IPS-20b (cell line): ENCODE results near the gene SH2D3A.
"Not testable (repeated sequence)": the region's sequence is repeated elsewhere in the genome, so short reads cannot be mapped to it uniquely, and the experiment has no call there.

Experiments
- H3K27ac ChIP-seq: one replicate; pipeline ENCODE4 v1.5.1; 2013; ENCODE audit warnings: low read length
- H3K27me3 ChIP-seq: 2 replicates; pipeline ENCODE4 v1.6.1; 2013; ENCODE audit warnings: mild to moderate bottlenecking, low read length, inconsistent platforms; ENCODE audit not compliant: insufficient read depth
- H3K36me3 ChIP-seq: 2 replicates; pipeline ENCODE4 v1.6.1; 2013; ENCODE audit warnings: low read depth, mild to moderate bottlenecking, inconsistent platforms, low read length, moderate library complexity; ENCODE audit not compliant: insufficient read depth
- H3K4me1 ChIP-seq: 2 replicates; pipeline ENCODE4 v1.6.1; 2013; ENCODE audit warnings: mild to moderate bottlenecking, control low read depth, inconsistent platforms, low read length, moderate library complexity; ENCODE audit not compliant: insufficient read depth
- H3K4me3 ChIP-seq: 2 replicates; pipeline ENCODE4 v1.5.1; 2013; ENCODE audit warnings: mild to moderate bottlenecking, low read length, inconsistent platforms
- H3K9ac ChIP-seq: 2 replicates; pipeline ENCODE4 v1.6.1; 2013; ENCODE audit warnings: low read depth, mild to moderate bottlenecking, inconsistent platforms, low read length, moderate library complexity
- H3K9me3 ChIP-seq: 2 replicates; pipeline ENCODE4 v1.6.1; 2013; ENCODE audit warnings: mild to moderate bottlenecking, low read depth, low read length, inconsistent platforms; ENCODE audit not compliant: insufficient read depth

Gene SH2D3A

DNA sequence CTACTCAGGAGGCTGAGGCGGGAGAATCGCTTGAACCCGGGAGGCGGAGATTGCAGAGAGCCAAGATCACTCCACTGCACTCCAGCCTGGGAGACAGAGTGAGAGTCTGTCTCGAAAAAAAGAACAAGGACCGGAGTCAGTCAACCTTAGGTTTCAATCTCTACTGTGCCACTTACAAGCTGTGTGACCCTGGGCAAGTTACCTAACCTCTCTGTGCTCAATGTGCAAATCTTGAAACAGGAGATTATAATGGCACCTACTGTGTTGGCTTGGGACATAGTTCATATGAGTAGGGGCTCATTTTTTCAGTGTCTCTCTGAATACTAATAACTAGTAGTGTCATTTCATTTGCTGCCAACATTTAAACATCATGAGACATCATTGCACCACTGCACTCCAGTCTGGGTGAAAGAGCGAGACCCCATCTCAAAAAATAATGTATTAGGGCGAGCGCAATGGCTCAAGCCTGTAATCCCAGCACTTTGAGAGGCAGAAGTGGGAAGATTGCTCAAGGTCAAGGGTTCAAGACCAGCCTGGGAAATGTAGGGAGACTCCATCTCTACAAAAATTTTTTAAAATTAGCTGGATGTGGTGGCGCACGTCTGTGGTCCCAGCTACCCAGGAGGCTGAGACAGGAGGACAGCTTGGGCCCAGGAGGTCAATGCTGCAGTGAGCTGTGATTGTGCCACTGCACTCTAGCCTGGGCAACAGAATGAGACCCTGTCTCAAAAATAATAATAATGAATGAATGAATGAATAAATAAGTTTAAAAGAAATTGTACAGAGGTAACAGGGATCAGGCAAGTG lies 52.3 kb downstream of the SH2D3A start:
- Histone ChIP-seq H3K36me3 (no peaks in the 10 kb centered on the region), H3K9me3 (no peaks in the 10 kb centered on the region), H3K27me3 (peaks cover 24% of the 10 kb centered on the region), H3K9ac (no peak overlapping the region), H3K4me1 (no peaks in the 10 kb centered on the region), H3K4me3 (no peak overlapping the region), H3K27ac (no peak overlapping the region)

DNA sequence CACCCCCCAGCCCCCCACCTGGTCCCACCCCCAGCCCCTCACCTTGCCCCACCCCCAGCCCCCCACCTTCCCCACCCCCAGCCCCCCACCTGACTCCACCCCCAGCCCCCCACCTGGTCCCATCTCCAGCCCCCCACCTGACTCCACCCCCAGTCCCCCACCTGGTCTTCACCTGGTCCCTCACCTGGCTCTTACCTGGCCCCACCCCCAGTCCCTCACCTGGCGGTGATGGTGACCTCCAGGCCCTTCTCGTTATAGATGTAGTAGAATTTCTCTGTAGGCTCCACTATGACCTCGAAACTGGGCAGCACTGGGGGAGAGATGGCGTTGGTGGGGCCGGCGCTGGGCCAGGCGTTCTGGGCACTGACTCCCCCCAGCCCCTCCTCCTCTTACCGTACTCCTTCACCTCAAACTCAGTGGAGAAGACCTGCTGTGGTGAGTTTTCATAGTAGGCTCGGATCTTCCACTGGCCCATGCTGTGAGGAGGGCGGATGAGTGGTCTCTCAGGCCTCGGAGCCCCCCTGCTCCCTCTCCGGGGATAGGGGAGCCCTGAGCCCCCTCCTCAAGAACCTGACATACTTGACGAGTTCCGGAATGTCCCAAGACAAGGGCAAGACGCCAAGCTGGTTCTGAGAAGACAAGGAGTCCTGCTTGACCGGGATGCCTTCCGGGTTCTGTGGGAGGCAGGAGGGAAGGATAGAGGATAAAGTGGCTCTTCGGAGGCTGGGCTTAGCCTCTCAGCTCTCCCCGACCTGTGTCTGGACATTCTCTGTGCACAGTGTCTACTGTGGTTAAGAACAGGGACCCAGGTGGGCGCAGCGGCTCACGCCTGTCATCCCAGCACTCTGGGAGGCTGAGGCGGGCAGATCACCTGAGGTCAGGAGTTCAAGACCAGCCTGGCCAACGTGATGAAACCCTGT lies 53.2 kb downstream of the SH2D3A start:
- H3K36me3 ChIP-seq: no peaks in the 10 kb centered on the region
- no peak overlapping the region for H3K27ac ChIP-seq
- H3K4me3 ChIP-seq: no peak overlapping the region
- no peaks in the 10 kb centered on the region for H3K4me1 ChIP-seq
- no peaks in the 10 kb centered on the region for H3K9me3 ChIP-seq
- H3K27me3 ChIP-seq: peaks cover 33% of the 10 kb centered on the region
- H3K9ac ChIP-seq: no peak overlapping the region

DNA sequence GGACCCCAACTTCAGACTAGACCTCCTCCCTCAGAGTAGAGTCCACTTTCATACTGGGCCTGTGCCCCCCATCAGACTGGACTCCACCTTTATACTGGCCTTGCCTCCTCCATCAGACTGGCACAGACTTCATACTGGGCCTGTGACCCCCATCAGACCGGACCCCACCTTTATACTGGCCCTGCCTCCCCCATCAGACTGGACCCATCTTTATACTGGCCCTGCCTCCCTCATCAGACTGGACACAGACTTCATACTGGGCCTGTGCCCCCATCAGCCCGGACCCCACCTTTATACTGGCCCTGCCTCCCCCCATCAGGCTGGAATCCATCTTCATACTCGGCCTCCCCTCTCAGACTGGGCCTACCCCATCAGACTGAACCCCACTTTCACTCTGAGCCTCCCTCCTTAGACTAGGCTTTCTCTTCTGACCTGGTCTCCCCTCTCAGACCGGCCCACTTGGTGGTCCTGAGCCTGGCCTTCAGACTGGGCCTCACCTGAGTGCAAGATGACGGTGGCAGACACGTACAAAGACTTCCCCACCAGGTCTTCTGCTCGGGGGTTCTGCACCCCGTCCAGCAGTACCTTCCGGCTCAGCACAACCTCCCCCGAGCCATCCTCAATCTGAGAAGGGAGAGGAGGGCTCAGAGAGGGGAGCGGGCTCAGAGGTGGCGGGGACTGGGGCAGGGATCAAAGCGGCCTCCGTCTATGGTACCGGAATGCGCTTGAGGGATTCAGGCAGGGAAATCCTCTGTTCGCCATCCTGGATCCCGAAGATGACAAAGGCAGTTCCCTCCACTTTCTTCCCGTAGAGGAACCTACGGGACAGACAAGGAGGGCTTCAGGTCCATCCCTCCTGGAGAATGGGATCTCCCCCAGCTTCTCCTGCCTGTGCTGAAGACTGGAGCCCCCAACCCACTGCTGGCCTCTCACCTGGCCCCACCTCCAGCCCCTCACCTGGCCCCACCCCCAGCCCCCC lies 54.3 kb downstream of the SH2D3A start:
- Histone ChIP-seq H3K4me1 (no peaks in the 10 kb centered on the region), H3K9ac (no peak overlapping the region), H3K4me3 (no peak overlapping the region), H3K36me3 (no peaks in the 10 kb centered on the region), H3K9me3 (no peaks in the 10 kb centered on the region), H3K27me3 (peaks cover 42% of the 10 kb centered on the region), H3K27ac (no peak overlapping the region)

DNA sequence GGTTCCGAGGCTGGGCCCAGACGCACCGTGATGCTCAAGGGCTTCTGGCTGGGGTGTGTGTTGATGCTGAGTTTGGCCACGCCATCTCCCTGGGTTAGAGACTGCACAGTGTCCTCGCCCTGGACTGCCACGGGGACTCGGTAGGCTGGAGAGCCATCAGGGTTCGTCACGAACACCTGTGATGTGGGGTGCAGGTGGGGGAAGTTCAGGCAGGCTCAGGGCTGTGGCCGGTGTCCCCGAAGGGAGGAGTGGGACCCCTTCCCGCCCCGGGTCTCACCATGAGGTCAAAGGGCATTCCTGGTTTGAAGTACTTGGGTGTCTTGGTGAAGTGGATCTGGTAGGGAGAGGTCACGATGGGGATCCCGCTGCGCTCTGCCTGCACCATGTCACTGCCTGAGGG lies 55.0 kb downstream of the SH2D3A start:
- peaks cover 42% of the 10 kb centered on the region for H3K27me3 ChIP-seq
- H3K4me3 ChIP-seq: no peak overlapping the region
- no peaks in the 10 kb centered on the region for H3K9me3 ChIP-seq
- no peaks in the 10 kb centered on the region for H3K4me1 ChIP-seq
- no peaks in the 10 kb centered on the region for H3K36me3 ChIP-seq
- H3K9ac ChIP-seq: no peak overlapping the region
- H3K27ac ChIP-seq: no peak overlapping the region

DNA sequence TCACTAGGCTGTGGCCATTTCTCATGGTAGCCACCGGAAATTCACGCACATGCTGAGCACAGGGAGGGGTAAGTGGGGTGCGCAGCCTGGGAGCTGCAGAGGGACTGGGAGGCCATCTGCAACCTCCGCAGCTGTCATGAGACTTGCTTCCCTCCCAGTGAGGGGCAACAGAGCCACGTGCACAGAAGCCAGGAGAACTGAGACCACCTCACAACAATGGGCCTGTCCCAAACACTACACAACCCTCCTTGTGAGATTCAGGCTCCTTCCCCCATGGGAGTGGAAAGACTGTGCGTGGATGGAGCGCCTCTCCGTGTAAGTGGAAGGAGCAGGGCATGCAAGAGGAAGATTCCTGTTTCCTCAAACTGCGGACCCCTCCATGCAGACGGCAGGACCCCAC lies 55.6 kb downstream of the SH2D3A start:
- H3K9me3 ChIP-seq: no peaks in the 10 kb centered on the region
- H3K4me3 ChIP-seq: no peak overlapping the region
- no peaks in the 10 kb centered on the region for H3K4me1 ChIP-seq
- no peak overlapping the region for H3K27ac ChIP-seq
- H3K36me3 ChIP-seq: no peaks in the 10 kb centered on the region
- no peak overlapping the region for H3K9ac ChIP-seq
- peaks cover 42% of the 10 kb centered on the region for H3K27me3 ChIP-seq

DNA sequence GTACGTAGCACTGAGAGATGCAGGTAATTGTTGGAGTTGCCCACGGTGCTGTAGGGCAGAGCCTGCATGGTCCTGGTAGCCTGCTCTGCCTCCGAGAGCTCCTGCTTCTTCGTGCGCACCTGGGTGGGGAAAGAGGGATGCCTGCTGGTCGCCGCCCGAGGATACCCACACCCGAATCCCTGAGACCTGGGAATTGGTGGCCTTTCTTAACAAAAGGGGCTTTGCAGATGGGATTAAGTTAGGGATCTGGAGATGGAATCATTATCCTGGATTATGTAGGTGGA lies 56.2 kb downstream of the SH2D3A start:
- Histone ChIP-seq H3K9ac (no peak overlapping the region), H3K9me3 (no peaks in the 10 kb centered on the region), H3K27ac (no peak overlapping the region), H3K4me3 (peak overlapping the region; percentile 59; the same call in 1 of the 2 replicates), H3K4me1 (no peaks in the 10 kb centered on the region), H3K27me3 (peaks cover 42% of the 10 kb centered on the region), H3K36me3 (no peaks in the 10 kb centered on the region)

DNA sequence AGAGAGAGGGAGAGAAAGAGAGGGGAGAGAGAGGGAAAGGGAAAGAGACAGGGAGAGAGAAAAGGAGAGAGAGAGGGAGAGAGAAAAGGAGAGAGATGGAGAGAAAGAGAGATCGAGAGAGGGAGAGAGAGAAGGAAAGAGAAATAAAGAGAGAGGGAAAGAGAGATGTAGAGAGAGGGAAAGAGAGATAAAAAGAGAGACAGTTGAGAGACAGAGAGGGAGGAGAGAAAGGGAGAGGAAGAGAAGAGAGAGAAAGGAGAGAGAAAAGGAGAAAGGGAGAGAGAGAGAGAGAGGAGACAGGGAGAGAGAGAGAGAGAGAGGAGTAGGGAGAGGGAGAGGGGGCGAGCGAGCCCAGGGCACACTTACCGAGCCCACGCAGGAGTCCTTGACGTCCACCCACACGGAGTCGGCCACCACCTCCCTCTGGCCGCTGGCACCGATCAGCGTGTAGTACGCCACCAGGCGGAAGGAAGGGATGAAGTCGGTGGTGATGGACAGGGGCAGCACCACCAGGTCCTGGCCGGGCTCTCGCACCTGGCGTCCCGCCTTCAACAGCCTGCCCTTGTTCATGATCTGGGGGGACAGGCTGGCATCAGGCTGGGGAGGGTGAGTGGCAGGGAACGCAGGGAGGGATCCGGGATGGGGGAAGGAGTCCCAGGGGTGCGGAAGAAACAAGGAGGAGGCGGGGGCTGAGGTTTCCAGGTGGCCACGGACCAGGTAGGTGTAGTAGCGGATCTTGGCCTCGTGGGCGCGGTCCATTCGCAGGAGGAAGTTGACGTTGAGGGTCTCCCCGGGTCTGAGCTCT lies 56.8 kb downstream of the SH2D3A start:
- H3K4me3 ChIP-seq: peak overlapping the region; percentile 59

GRCh38 chr19:6709549-6709948 lies 57.7 kb downstream of the SH2D3A start:
- H3K36me3 ChIP-seq: no peaks in the 10 kb centered on the region
- no peaks in the 10 kb centered on the region for H3K4me1 ChIP-seq
- H3K27me3 ChIP-seq: peaks cover 42% of the 10 kb centered on the region
- no peak overlapping the region for H3K4me3 ChIP-seq
- no peak overlapping the region for H3K27ac ChIP-seq
- no peaks in the 10 kb centered on the region for H3K9me3 ChIP-seq
- H3K9ac ChIP-seq: no peak overlapping the region

More for the DNA sequence above, 56.8 kb downstream of the SH2D3A start:
- Histone ChIP-seq H3K9me3 (no peaks in the 10 kb centered on the region), H3K27me3 (peaks cover 42% of the 10 kb centered on the region), H3K9ac (no peak overlapping the region; the same call in 1 of the 2 replicates), H3K4me1 (no peaks in the 10 kb centered on the region), H3K27ac (no peak overlapping the region), H3K36me3 (no peaks in the 10 kb centered on the region)

DNA sequence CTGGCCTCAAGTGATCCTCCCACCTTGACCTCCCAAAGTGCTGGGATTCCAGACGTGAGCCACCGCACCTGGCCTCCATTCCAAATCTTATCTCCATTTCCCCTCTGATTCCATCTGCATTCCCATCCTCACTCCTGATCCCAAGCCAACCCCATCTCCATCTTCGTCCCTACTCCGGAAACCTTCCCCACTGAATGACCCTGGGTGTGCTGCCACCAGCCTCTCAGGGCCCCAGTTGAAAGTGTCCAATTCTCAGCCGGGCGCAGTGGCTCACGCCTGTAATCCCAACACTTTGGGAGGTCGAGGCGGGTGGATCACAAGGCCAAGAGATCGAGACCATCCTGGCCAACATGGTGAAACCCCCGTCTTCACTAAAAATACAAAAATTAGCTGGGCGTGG lies 58.3 kb downstream of the SH2D3A start:
- not testable (repeated sequence) for H3K9me3 ChIP-seq, H3K9ac ChIP-seq, H3K36me3 ChIP-seq, H3K4me1 ChIP-seq, H3K4me3 ChIP-seq, H3K27ac ChIP-seq
- H3K27me3 ChIP-seq: peaks cover 42% of the 10 kb centered on the region

- Histone ChIP-seq H3K9me3 (no peaks in the 10 kb centered on the region), H3K4me1 (no peaks in the 10 kb centered on the region), H3K36me3 (no peaks in the 10 kb centered on the region), H3K9ac (no peak overlapping the region), H3K27ac (no peak overlapping the region), H3K27me3 (peaks cover 42% of the 10 kb centered on the region), H3K4me3 (no peak overlapping the region)
Observed at GRCh38 chr19:6708346-6708745, 58.9 kb downstream of the SH2D3A start.

DNA sequence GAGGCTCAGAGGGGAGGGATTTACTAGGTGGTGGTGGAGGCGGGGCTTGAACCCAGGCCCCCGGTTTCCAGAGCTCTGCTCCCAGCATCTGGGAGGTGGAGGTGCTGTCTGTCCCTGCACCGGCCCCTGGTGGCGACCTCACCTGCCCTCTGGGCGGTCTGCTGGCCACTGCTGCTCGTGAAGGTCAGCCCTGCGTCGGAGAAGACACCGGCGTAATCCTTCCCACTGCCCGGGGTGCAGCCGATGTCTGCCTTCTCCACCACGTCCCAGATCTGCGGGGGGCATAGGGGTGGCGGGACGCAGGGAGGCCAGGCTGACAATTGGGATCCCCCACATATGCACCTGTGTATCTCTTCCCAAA lies 59.6 kb downstream of the SH2D3A start:
- Histone ChIP-seq H3K27me3 (peaks cover 42% of the 10 kb centered on the region), H3K27ac (no peak overlapping the region), H3K9ac (no peak overlapping the region), H3K36me3 (no peaks in the 10 kb centered on the region), H3K4me1 (no peaks in the 10 kb centered on the region), H3K9me3 (no peaks in the 10 kb centered on the region), H3K4me3 (no peak overlapping the region)
